Measurements from ENCODE around the gene PTPRD. TPM values are rescaled to one million over a fixed set of nuclear protein-coding genes. Genes with fewer than 3 reads are reported as not detected.

Gene PTPRD
- total RNA-seq, 2 experiments from 2014 or later, result 0.10 TPM; not detected in 1

GRCh38 chr9:10112798-10113197, 500.0 kb downstream of the PTPRD start:
- Mint-ChIP-seq H3K4me1 (ENCODE audit: low read depth) (no peaks in the 10 kb centered on the region), H3K27ac (no peak overlapping the region), H3K4me3 (no peak overlapping the region), H3K27me3 (no peaks in the 10 kb centered on the region), H3K9me3 (peaks cover 5% of the 10 kb centered on the region), H3K36me3 (no peaks in the 10 kb centered on the region)
- no peak for DNase-seq
- CTCF ChIA-PET, result no interaction called here
- POLR2A ChIA-PET, result no interaction called here
- intact Hi-C loops (cut with micrococcal nuclease), result no loop called here

DNA sequence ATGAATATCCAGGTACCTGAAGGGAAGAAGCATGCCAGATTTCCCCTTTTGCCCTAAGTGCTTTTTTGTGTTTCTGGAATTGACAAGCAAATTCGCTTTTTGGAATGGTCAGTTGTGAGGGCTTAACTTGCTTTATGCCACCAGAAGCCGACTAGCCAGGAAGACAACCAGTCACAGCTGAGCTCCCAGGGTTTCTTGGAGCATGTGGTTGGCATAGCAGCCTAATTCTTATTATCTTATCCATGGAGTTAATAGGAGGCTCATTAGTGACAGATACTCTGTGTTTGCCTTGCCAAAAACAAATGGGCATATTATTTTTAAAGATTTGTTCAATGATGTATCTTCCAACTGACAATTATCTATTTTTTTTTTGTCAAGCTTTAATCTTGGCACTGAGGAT, 500.7 kb downstream of the PTPRD start:
- intact Hi-C loops (cut with micrococcal nuclease), result no loop called here
- Mint-ChIP-seq H3K27me3 (no peaks in the 10 kb centered on the region), H3K36me3 (no peaks in the 10 kb centered on the region), H3K4me3 (no peak overlapping the region), H3K4me1 (ENCODE audit: low read depth) (no peaks in the 10 kb centered on the region), H3K9me3 (peaks cover 5% of the 10 kb centered on the region), H3K27ac (no peak overlapping the region)
- DNase-seq, result no peak
- POLR2A ChIA-PET, result no interaction called here
- CTCF ChIA-PET, result no interaction called here

DNA sequence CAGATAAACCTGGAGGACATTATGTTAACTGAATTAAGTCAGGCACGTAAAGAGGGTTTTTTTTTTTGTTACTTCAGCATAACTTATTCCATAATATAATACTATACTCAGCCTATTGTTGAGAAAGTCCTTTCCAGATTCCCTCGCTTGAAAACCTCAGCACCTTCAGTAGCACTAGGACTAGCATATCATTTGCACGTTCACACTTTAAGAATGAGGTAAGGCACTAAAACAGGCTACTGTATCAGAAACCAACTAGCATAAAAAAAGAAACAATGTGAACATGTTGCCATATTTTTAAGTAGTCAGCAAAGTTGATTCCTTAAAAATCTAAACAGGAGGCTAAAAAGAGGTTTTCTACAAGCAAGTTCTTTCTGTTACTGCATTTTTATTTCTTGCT, 504.0 kb downstream of the PTPRD start:
- H3K36me3 Mint-ChIP-seq, result no peaks in the 10 kb centered on the region
- H3K9me3 Mint-ChIP-seq, result peaks cover 7% of the 10 kb centered on the region

DNA sequence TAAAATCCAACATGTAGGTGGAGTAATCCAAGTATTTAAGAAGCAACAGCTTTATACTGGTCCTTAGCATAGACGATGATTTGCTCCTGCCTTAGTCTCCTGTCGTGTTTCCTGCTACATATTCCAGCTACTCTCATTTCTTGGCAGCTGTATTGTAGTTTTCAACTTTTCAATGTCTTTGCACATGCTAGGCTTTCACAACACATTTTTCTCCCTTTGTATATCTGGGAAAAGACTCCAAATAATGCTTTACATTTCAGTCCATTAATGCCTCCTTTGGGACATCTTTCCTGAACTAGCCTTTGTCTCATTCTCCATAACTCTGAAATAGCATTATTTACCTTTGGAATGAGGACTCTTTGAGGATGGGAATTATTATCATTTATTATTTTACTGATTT, 508.0 kb downstream of the PTPRD start:
- intact Hi-C loops (cut with micrococcal nuclease), result no loop called here
- Mint-ChIP-seq H3K4me1 (ENCODE audit: low read depth) (no peaks in the 10 kb centered on the region), H3K9me3 (peaks cover 5% of the 10 kb centered on the region), H3K4me3 (no peak overlapping the region), H3K36me3 (no peaks in the 10 kb centered on the region), H3K27ac (no peak overlapping the region), H3K27me3 (no peaks in the 10 kb centered on the region)
- POLR2A ChIA-PET, result no interaction called here
- DNase-seq, result no peak
- CTCF ChIA-PET, result no interaction called here

More for the DNA sequence above, 504.0 kb downstream of the PTPRD start:
- intact Hi-C loops (cut with micrococcal nuclease), result no loop called here
- no peak overlapping the region for H3K4me3 Mint-ChIP-seq
- DNase-seq, result no peak
- CTCF ChIA-PET, result no interaction called here
- H3K27me3 Mint-ChIP-seq, result no peaks in the 10 kb centered on the region
- H3K4me1 Mint-ChIP-seq (ENCODE audit: low read depth), result no peaks in the 10 kb centered on the region
- H3K27ac Mint-ChIP-seq, result no peak overlapping the region
- POLR2A ChIA-PET, result no interaction called here

- intact Hi-C loops (cut with micrococcal nuclease), result no loop called here
- H3K36me3 Mint-ChIP-seq, result no peaks in the 10 kb centered on the region
- ChIA-PET POLR2A (no interaction called here), CTCF (no interaction called here)
- peaks cover 8% of the 10 kb centered on the region for H3K9me3 Mint-ChIP-seq
- H3K4me1 Mint-ChIP-seq (ENCODE audit: low read depth), result no peaks in the 10 kb centered on the region
- no peak for DNase-seq
- no peak overlapping the region for H3K27ac Mint-ChIP-seq
- H3K4me3 Mint-ChIP-seq, result no peak overlapping the region
- no peaks in the 10 kb centered on the region for H3K27me3 Mint-ChIP-seq
Observed at GRCh38 chr9:10095208-10095607, 517.6 kb downstream of the PTPRD start.

GRCh38 chr9:10094563-10094962, 518.2 kb downstream of the PTPRD start:
- Mint-ChIP-seq H3K4me3 (no peak overlapping the region), H3K4me1 (ENCODE audit: low read depth) (no peaks in the 10 kb centered on the region), H3K27ac (no peak overlapping the region), H3K36me3 (no peaks in the 10 kb centered on the region), H3K9me3 (peaks cover 8% of the 10 kb centered on the region), H3K27me3 (no peaks in the 10 kb centered on the region)
- intact Hi-C loops (cut with micrococcal nuclease), result no loop called here
- no peak for DNase-seq
- CTCF ChIA-PET, result no interaction called here
- POLR2A ChIA-PET, result no interaction called here

- no peak overlapping the region for H3K4me3 Mint-ChIP-seq
- intact Hi-C loops (cut with micrococcal nuclease), result no loop called here
- CTCF ChIA-PET, result no interaction called here
- no peaks in the 10 kb centered on the region for H3K27me3 Mint-ChIP-seq
- DNase-seq, result no peak
- H3K27ac Mint-ChIP-seq, result no peak overlapping the region
- H3K9me3 Mint-ChIP-seq, result peaks cover 11% of the 10 kb centered on the region
- no peaks in the 10 kb centered on the region for H3K4me1 Mint-ChIP-seq (ENCODE audit: low read depth)
- POLR2A ChIA-PET, result no interaction called here
- H3K36me3 Mint-ChIP-seq, result no peaks in the 10 kb centered on the region
Observed at GRCh38 chr9:10080012-10080411, 532.8 kb downstream of the PTPRD start.

DNA sequence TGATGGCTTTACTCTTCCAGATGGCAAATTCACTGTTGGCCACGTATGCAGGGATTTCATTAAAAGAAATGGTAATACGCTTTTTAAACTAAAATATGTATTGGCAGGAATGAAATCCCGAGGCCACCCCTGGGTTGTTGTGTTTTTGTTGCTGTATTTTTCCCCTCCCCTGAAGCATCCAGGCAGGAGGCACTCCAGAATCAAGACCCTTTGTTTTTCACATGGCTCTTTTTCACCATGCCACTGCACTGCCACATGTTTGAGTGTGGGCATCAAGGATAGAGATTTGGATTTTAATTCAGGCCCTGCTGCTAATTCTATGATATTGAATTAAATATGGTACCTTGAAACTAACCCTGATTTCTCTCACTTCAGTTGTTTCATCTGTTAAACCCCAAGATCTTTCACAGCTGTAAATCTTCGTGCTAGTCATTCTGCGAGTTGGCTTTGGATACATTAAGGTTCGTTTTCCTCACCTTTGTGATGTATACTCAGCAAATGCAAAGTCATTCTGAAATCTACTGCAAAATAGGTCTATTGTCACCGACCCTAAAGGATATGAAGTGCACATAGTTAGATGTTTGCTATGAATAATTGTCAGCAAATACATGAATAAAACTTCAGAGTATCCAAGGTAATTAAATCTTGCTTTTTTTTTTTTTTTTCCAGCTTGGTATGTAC, 533.4 kb downstream of the PTPRD start:
- intact Hi-C loops (cut with micrococcal nuclease), result no loop called here
- H3K36me3 Mint-ChIP-seq, result no peaks in the 10 kb centered on the region
- no peaks in the 10 kb centered on the region for H3K27me3 Mint-ChIP-seq
- CTCF ChIA-PET, result no interaction called here
- POLR2A ChIA-PET, result no interaction called here
- no peak for DNase-seq
- no peaks in the 10 kb centered on the region for H3K4me1 Mint-ChIP-seq (ENCODE audit: low read depth)
- peaks cover 11% of the 10 kb centered on the region for H3K9me3 Mint-ChIP-seq
- H3K4me3 Mint-ChIP-seq, result no peak overlapping the region
- H3K27ac Mint-ChIP-seq, result no peak overlapping the region

- Mint-ChIP-seq H3K9me3 (peaks cover 11% of the 10 kb centered on the region), H3K36me3 (no peaks in the 10 kb centered on the region), H3K27me3 (no peaks in the 10 kb centered on the region), H3K4me3 (no peak overlapping the region), H3K4me1 (ENCODE audit: low read depth) (no peaks in the 10 kb centered on the region), H3K27ac (no peak overlapping the region)
- no peak for DNase-seq
- intact Hi-C loops (cut with micrococcal nuclease), result no loop called here
- POLR2A ChIA-PET, result no interaction called here
- CTCF ChIA-PET, result no interaction called here
Observed at GRCh38 chr9:10071579-10071978, 541.2 kb downstream of the PTPRD start.

- H3K4me1 Mint-ChIP-seq (ENCODE audit: low read depth), result no peaks in the 10 kb centered on the region
- DNase-seq, result no peak
- H3K4me3 Mint-ChIP-seq, result no peak overlapping the region
- H3K27ac Mint-ChIP-seq, result no peak overlapping the region
- H3K9me3 Mint-ChIP-seq, result no peaks in the 10 kb centered on the region
- POLR2A ChIA-PET, result no interaction called here
- CTCF ChIA-PET, result no interaction called here
- H3K36me3 Mint-ChIP-seq, result no peaks in the 10 kb centered on the region
- no peaks in the 10 kb centered on the region for H3K27me3 Mint-ChIP-seq
- intact Hi-C loops (cut with micrococcal nuclease), result no loop called here
Observed at GRCh38 chr9:10062629-10063395, 550.0 kb downstream of the PTPRD start.

- intact Hi-C loops (cut with micrococcal nuclease), result no loop called here
- CTCF ChIA-PET, result no interaction called here
- Mint-ChIP-seq H3K4me3 (no peak overlapping the region), H3K36me3 (no peaks in the 10 kb centered on the region), H3K27me3 (no peaks in the 10 kb centered on the region), H3K27ac (no peak overlapping the region), H3K4me1 (ENCODE audit: low read depth) (no peaks in the 10 kb centered on the region), H3K9me3 (no peaks in the 10 kb centered on the region)
- POLR2A ChIA-PET, result no interaction called here
- DNase-seq, result no peak
Observed at GRCh38 chr9:10059044-10059443, 553.8 kb downstream of the PTPRD start.

- no peak for DNase-seq
- POLR2A ChIA-PET, result interaction anchor here (0.6 kb wide), 1 partner anchor 561 kb away, joined by 3 read pairs; no protein-coding TSS in a partner anchor
- H3K36me3 Mint-ChIP-seq, result no peaks in the 10 kb centered on the region
- H3K9me3 Mint-ChIP-seq, result no peaks in the 10 kb centered on the region
- no peaks in the 10 kb centered on the region for H3K4me1 Mint-ChIP-seq (ENCODE audit: low read depth)
- intact Hi-C loops (cut with micrococcal nuclease), result no loop called here
- H3K27ac Mint-ChIP-seq, result no peak overlapping the region
- H3K27me3 Mint-ChIP-seq, result no peaks in the 10 kb centered on the region
- no peak overlapping the region for H3K4me3 Mint-ChIP-seq
- CTCF ChIA-PET, result interaction anchor here (0.6 kb wide), 1 partner anchor 1991 kb away, joined by 4 read pairs; no protein-coding TSS in a partner anchor
Observed at GRCh38 chr9:10055886-10056395, 556.9 kb downstream of the PTPRD start.

DNA sequence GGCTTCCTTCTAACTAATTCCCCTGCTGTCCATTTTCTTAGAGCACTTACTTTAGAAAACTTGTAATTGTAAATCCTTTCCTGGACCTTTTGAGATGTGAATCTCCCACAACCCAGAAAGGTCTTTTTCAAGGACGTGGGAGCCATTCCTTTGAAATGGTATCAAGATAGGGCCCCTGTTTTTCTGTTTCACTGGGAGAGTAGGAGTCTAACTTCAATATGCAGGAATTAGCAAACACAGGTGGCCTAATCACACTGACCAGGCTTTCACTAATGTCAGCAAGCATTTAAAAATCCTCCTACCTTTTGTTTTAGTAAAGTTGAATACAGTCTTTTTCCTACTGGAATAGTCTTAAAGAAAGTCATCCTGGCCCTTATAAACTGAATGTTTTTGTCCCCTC, 558.3 kb downstream of the PTPRD start:
- Mint-ChIP-seq H3K27me3 (no peaks in the 10 kb centered on the region), H3K4me3 (no peak overlapping the region), H3K4me1 (ENCODE audit: low read depth) (no peaks in the 10 kb centered on the region), H3K9me3 (no peaks in the 10 kb centered on the region), H3K36me3 (no peaks in the 10 kb centered on the region), H3K27ac (no peak overlapping the region)
- DNase-seq, result no peak
- ChIA-PET POLR2A (no interaction called here), CTCF (no interaction called here)
- intact Hi-C loops (cut with micrococcal nuclease), result no loop called here
